Measurements from ENCODE around the gene MTA1. TPM values are rescaled to one million over a fixed set of nuclear protein-coding genes. Genes with fewer than 3 reads are reported as not detected.

Gene MTA1
- total RNA-seq, 2 donors from 2014 or later, result 77.2 to 84.1 TPM

GRCh38 chr14:105450864-105451720 lies 31.5 kb downstream of the MTA1 start:
- ATAC-seq (ENCODE audit: insufficient number of reproducible peaks, low FRiP score, low read depth) (no peak), DNase-seq (ENCODE audit: low spot score) (no peak)
- Histone ChIP-seq H3K27ac (no peak overlapping the region), H3K4me1 (ENCODE audit: control insufficient read depth in 1 of 2, low read depth in 2 of 2) (peaks cover 0 to 15% of the 10 kb centered on the region in 2 donors), H3K27me3 (replicated peaks; ENCODE audit: insufficient read depth) (no peaks in the 10 kb centered on the region), H3K36me3 (peaks cover 41% of the 10 kb centered on the region), H3K4me3 (no peak overlapping the region), H3K9me3 (no peaks in the 10 kb centered on the region)
- no peak for TF ChIP-seq CTCF (IDR thresholded peaks at IDR 0.05)

GRCh38 chr14:105452963-105453362 lies 33.3 kb downstream of the MTA1 start:
- Histone ChIP-seq H3K4me3 (no peak overlapping the region), H3K27me3 (replicated peaks; ENCODE audit: insufficient read depth) (no peaks in the 10 kb centered on the region), H3K4me1 (ENCODE audit: control insufficient read depth in 1 of 2, low read depth in 2 of 2) (peaks cover 0 to 14% of the 10 kb centered on the region in 2 donors), H3K27ac (no peak overlapping the region), H3K36me3 (peaks cover 46% of the 10 kb centered on the region), H3K9me3 (no peaks in the 10 kb centered on the region)
- DNase-seq (ENCODE audit: low spot score), result no peak
- no peak for TF ChIP-seq CTCF (IDR thresholded peaks at IDR 0.05)
- ATAC-seq (ENCODE audit: insufficient number of reproducible peaks, low FRiP score, low read depth), result no peak

GRCh38 chr14:105453847-105454246 lies 34.2 kb downstream of the MTA1 start:
- Histone ChIP-seq H3K27me3 (replicated peaks; ENCODE audit: insufficient read depth) (no peaks in the 10 kb centered on the region), H3K4me3 (no peak overlapping the region), H3K4me1 (ENCODE audit: control insufficient read depth in 1 of 2, low read depth in 2 of 2) (peaks cover 0 to 5% of the 10 kb centered on the region in 2 donors), H3K36me3 (peaks cover 49% of the 10 kb centered on the region), H3K27ac (no peak overlapping the region), H3K9me3 (no peaks in the 10 kb centered on the region)
- DNase-seq (ENCODE audit: low spot score) (no peak), ATAC-seq (ENCODE audit: insufficient number of reproducible peaks, low FRiP score, low read depth) (no peak)
- TF ChIP-seq CTCF (IDR thresholded peaks at IDR 0.05), result no peak

GRCh38 chr14:105455086-105455640 lies 35.5 kb downstream of the MTA1 start:
- no peak overlapping the region for H3K4me3 ChIP-seq
- H3K27ac ChIP-seq, result no peak overlapping the region
- H3K9me3 ChIP-seq, result no peaks in the 10 kb centered on the region
- no peaks in the 10 kb centered on the region for H3K4me1 ChIP-seq (ENCODE audit: control insufficient read depth in 1 of 2, low read depth in 2 of 2)
- no peak for DNase-seq (ENCODE audit: low spot score)
- no peak for TF ChIP-seq CTCF (IDR thresholded peaks at IDR 0.05)
- ATAC-seq (ENCODE audit: insufficient number of reproducible peaks, low FRiP score, low read depth), result no peak
- H3K36me3 ChIP-seq, result peaks cover 44% of the 10 kb centered on the region
- no peaks in the 10 kb centered on the region for H3K27me3 ChIP-seq (replicated peaks; ENCODE audit: insufficient read depth)

GRCh38 chr14:105455766-105456660 lies 36.4 kb downstream of the MTA1 start:
- peaks cover 35% of the 10 kb centered on the region for H3K36me3 ChIP-seq
- no peak for DNase-seq (ENCODE audit: low spot score)
- no peaks in the 10 kb centered on the region for H3K27me3 ChIP-seq (replicated peaks; ENCODE audit: insufficient read depth)
- TF ChIP-seq CTCF (IDR thresholded peaks at IDR 0.05), result no peak
- no peaks in the 10 kb centered on the region for H3K4me1 ChIP-seq (ENCODE audit: control insufficient read depth in 1 of 2, low read depth in 2 of 2)
- H3K27ac ChIP-seq, result no peak overlapping the region
- ATAC-seq (ENCODE audit: insufficient number of reproducible peaks, low FRiP score, low read depth), result no peak
- H3K9me3 ChIP-seq, result no peaks in the 10 kb centered on the region
- no peak overlapping the region for H3K4me3 ChIP-seq
